Stimulated activated memory B cell treated with anti-CD40 and anti-IgM and Interleukin-4, amounts not matched to agents 10 μg/mL and 1 μg/mL and 100 μg/mL, for 72 hours (primary cell): ENCODE measurements around the gene CCDC86.

Source experiments
- ATAC-seq: fragments of 150-1000 bp; cut with Tn5 transposase; 2 replicates; pipeline ENCODE4 v1.10.0; 2021
- H3K27ac Mint-ChIP-seq: one replicate; pipeline ENCODE4 v1.8.0; 2022; ENCODE audit warnings: mild to moderate bottlenecking, mixed read lengths
- H3K27me3 Mint-ChIP-seq: one replicate; pipeline ENCODE4 v1.8.0; 2022; ENCODE audit warnings: mixed read lengths
- H3K36me3 Mint-ChIP-seq: one replicate; pipeline ENCODE4 v1.8.0; 2022; ENCODE audit warnings: mixed read lengths
- H3K4me1 Mint-ChIP-seq: one replicate; pipeline ENCODE4 v1.8.0; 2022; ENCODE audit warnings: mixed read lengths
- H3K4me3 Mint-ChIP-seq: one replicate; pipeline ENCODE4 v1.8.0; 2022; ENCODE audit warnings: mild to moderate bottlenecking, moderate library complexity, mixed read lengths
- H3K9me3 Mint-ChIP-seq: one replicate; pipeline ENCODE4 v1.8.0; 2022; ENCODE audit warnings: mixed read lengths

CCDC86 gene

GRCh38 chr11:60841797-60842667 lies at the start of gene CCDC86:
Gene CCDC86 (plus strand): TSS chr11:60842113. CDS start chr11:60842125, 12 bp downstream.
- Mint-ChIP-seq H3K27ac (peak within 1 kb of the TSS; percentile 86), H3K9me3 (no peaks in the 10 kb centered on the region), H3K4me3 (peak within 1 kb of the TSS; percentile 90), H3K4me1 (peaks cover 44% of the 10 kb centered on the region), H3K27me3 (no peaks in the 10 kb centered on the region), H3K36me3 (peaks cover 9% of the 10 kb centered on the region)
- peak; percentile 94 for ATAC-seq

GRCh38 chr11:60792521-60792920 lies 49.4 kb upstream of the CCDC86 start:
- H3K4me1 Mint-ChIP-seq: no peaks in the 10 kb centered on the region
- no peak for ATAC-seq
- no peaks in the 10 kb centered on the region for H3K9me3 Mint-ChIP-seq
- H3K27me3 Mint-ChIP-seq: no peaks in the 10 kb centered on the region
- H3K36me3 Mint-ChIP-seq: no peaks in the 10 kb centered on the region
- no peak overlapping the region for H3K4me3 Mint-ChIP-seq
- no peak overlapping the region for H3K27ac Mint-ChIP-seq

- Mint-ChIP-seq H3K9me3 (no peaks in the 10 kb centered on the region), H3K4me3 (no peak overlapping the region), H3K27me3 (peaks cover 8% of the 10 kb centered on the region), H3K4me1 (no peaks in the 10 kb centered on the region), H3K36me3 (no peaks in the 10 kb centered on the region), H3K27ac (no peak overlapping the region)
- ATAC-seq: no peak
Observed at GRCh38 chr11:60795291-60795690, 46.6 kb upstream of the CCDC86 start.

GRCh38 chr11:60797846-60798630 lies 43.9 kb upstream of the CCDC86 start:
- Mint-ChIP-seq H3K36me3 (no peaks in the 10 kb centered on the region), H3K27ac (no peak overlapping the region), H3K4me1 (no peaks in the 10 kb centered on the region), H3K4me3 (no peak overlapping the region), H3K9me3 (no peaks in the 10 kb centered on the region), H3K27me3 (peaks cover 21% of the 10 kb centered on the region)
- ATAC-seq: no peak

GRCh38 chr11:60798631-60799030 lies 43.3 kb upstream of the CCDC86 start:
- no peaks in the 10 kb centered on the region for H3K4me1 Mint-ChIP-seq
- H3K4me3 Mint-ChIP-seq: no peak overlapping the region
- H3K27ac Mint-ChIP-seq: no peak overlapping the region
- no peaks in the 10 kb centered on the region for H3K9me3 Mint-ChIP-seq
- no peaks in the 10 kb centered on the region for H3K36me3 Mint-ChIP-seq
- no peak for ATAC-seq
- peaks cover 22% of the 10 kb centered on the region for H3K27me3 Mint-ChIP-seq

GRCh38 chr11:60801194-60801593 lies 40.7 kb upstream of the CCDC86 start:
- Mint-ChIP-seq H3K36me3 (no peaks in the 10 kb centered on the region), H3K4me3 (no peak overlapping the region), H3K9me3 (no peaks in the 10 kb centered on the region), H3K27me3 (peaks cover 33% of the 10 kb centered on the region), H3K27ac (no peak overlapping the region), H3K4me1 (no peaks in the 10 kb centered on the region)
- no peak for ATAC-seq

GRCh38 chr11:60803273-60803936 lies 38.5 kb upstream of the CCDC86 start:
- no peak for ATAC-seq
- H3K27ac Mint-ChIP-seq: no peak overlapping the region
- H3K36me3 Mint-ChIP-seq: no peaks in the 10 kb centered on the region
- H3K4me3 Mint-ChIP-seq: no peak overlapping the region
- no peaks in the 10 kb centered on the region for H3K4me1 Mint-ChIP-seq
- peaks cover 43% of the 10 kb centered on the region for H3K27me3 Mint-ChIP-seq
- no peaks in the 10 kb centered on the region for H3K9me3 Mint-ChIP-seq

GRCh38 chr11:60809249-60809648 lies 32.7 kb upstream of the CCDC86 start:
- H3K4me1 Mint-ChIP-seq: no peaks in the 10 kb centered on the region
- peaks cover 57% of the 10 kb centered on the region for H3K27me3 Mint-ChIP-seq
- no peaks in the 10 kb centered on the region for H3K36me3 Mint-ChIP-seq
- ATAC-seq: no peak
- peaks cover 12% of the 10 kb centered on the region for H3K9me3 Mint-ChIP-seq
- no peak overlapping the region for H3K4me3 Mint-ChIP-seq
- H3K27ac Mint-ChIP-seq: no peak overlapping the region

GRCh38 chr11:60809691-60810090 lies 32.2 kb upstream of the CCDC86 start:
- H3K27ac Mint-ChIP-seq: no peak overlapping the region
- no peaks in the 10 kb centered on the region for H3K4me1 Mint-ChIP-seq
- ATAC-seq: no peak
- H3K27me3 Mint-ChIP-seq: peaks cover 57% of the 10 kb centered on the region
- peaks cover 12% of the 10 kb centered on the region for H3K9me3 Mint-ChIP-seq
- no peaks in the 10 kb centered on the region for H3K36me3 Mint-ChIP-seq
- H3K4me3 Mint-ChIP-seq: no peak overlapping the region

GRCh38 chr11:60810151-60810550 lies 31.8 kb upstream of the CCDC86 start:
- H3K27me3 Mint-ChIP-seq: peaks cover 56% of the 10 kb centered on the region
- ATAC-seq: no peak
- no peaks in the 10 kb centered on the region for H3K36me3 Mint-ChIP-seq
- H3K27ac Mint-ChIP-seq: no peak overlapping the region
- no peaks in the 10 kb centered on the region for H3K4me1 Mint-ChIP-seq
- H3K9me3 Mint-ChIP-seq: peaks cover 12% of the 10 kb centered on the region
- no peak overlapping the region for H3K4me3 Mint-ChIP-seq

- H3K4me1 Mint-ChIP-seq: no peaks in the 10 kb centered on the region
Observed at GRCh38 chr11:60810569-60810968, 31.3 kb upstream of the CCDC86 start.

GRCh38 chr11:60813324-60813723 lies 28.6 kb upstream of the CCDC86 start:
- Mint-ChIP-seq H3K9me3 (peaks cover 12% of the 10 kb centered on the region), H3K27me3 (peaks cover 34% of the 10 kb centered on the region)

More at GRCh38 chr11:60810569-60810968, 31.3 kb upstream of the CCDC86 start:
- Mint-ChIP-seq H3K4me3 (no peak overlapping the region), H3K9me3 (peaks cover 12% of the 10 kb centered on the region), H3K27me3 (peaks cover 52% of the 10 kb centered on the region), H3K36me3 (no peaks in the 10 kb centered on the region), H3K27ac (no peak overlapping the region)
- no peak for ATAC-seq

GRCh38 chr11:60814112-60814511 lies 27.8 kb upstream of the CCDC86 start:
- Mint-ChIP-seq H3K27ac (no peak overlapping the region), H3K4me3 (no peak overlapping the region), H3K36me3 (no peaks in the 10 kb centered on the region), H3K9me3 (peaks cover 12% of the 10 kb centered on the region), H3K27me3 (peaks cover 32% of the 10 kb centered on the region), H3K4me1 (no peaks in the 10 kb centered on the region)
- ATAC-seq: no peak

More at GRCh38 chr11:60813324-60813723, 28.6 kb upstream of the CCDC86 start:
- Mint-ChIP-seq H3K4me1 (no peaks in the 10 kb centered on the region), H3K36me3 (no peaks in the 10 kb centered on the region), H3K27ac (no peak overlapping the region), H3K4me3 (no peak overlapping the region)
- ATAC-seq: peak; percentile 50

GRCh38 chr11:60816590-60817157 lies 25.2 kb upstream of the CCDC86 start:
- Mint-ChIP-seq H3K9me3 (peaks cover 12% of the 10 kb centered on the region), H3K4me3 (no peak overlapping the region), H3K27me3 (peaks cover 15% of the 10 kb centered on the region), H3K36me3 (no peaks in the 10 kb centered on the region), H3K27ac (no peak overlapping the region), H3K4me1 (no peaks in the 10 kb centered on the region)
- no peak for ATAC-seq

- no peaks in the 10 kb centered on the region for H3K36me3 Mint-ChIP-seq
- H3K9me3 Mint-ChIP-seq: peaks cover 4% of the 10 kb centered on the region
Observed at GRCh38 chr11:60818057-60818456, 23.9 kb upstream of the CCDC86 start.

More at GRCh38 chr11:60818057-60818456, 23.9 kb upstream of the CCDC86 start:
- peaks cover 10% of the 10 kb centered on the region for H3K4me1 Mint-ChIP-seq
- no peak for ATAC-seq
- no peak overlapping the region for H3K4me3 Mint-ChIP-seq
- no peak overlapping the region for H3K27ac Mint-ChIP-seq
- peaks cover 17% of the 10 kb centered on the region for H3K27me3 Mint-ChIP-seq
